GM12892 (cell line): Measurements from ENCODE around the gene SFTPA1.
"Not testable (repeated sequence)": the region's sequence is repeated elsewhere in the genome, so short reads cannot be mapped to it uniquely, and the experiment has no call there.

ENCODE experiments used
- POLR2A ChIP-seq: IDR thresholded peaks from 2 replicates; pipeline ENCODE4 v1.6.1; 2011; ENCODE audit warnings: low read depth, low read length, control low read depth
- POLR2AphosphoS5 ChIP-seq: IDR thresholded peaks from 2 replicates; pipeline ENCODE4 v1.6.1; 2011; ENCODE audit warnings: low read depth, low read length, control low read depth

DNA sequence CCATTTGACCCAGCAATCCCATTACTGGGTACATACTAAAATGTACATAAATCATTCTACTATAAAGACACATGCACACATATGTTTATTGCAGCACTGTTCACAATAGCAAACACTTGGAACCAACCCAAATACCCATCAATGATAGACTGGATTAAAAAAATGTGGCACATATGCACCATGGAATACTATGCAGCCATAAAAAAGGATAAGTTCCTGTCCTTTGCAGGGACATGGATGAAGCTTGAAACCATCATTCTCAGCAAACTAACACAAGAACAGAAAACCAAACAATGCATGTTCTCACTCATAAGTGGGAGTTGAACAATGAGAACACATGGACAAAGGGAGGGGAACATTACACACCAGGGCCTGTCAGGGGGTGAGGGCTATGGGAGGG is 12.9 kb downstream of the SFTPA1 start:
- TF ChIP-seq POLR2A, POLR2AphosphoS5: not testable (repeated sequence)
